OCI-LY7 (cell line): ENCODE measurements around the gene WDR91. TPM values are rescaled to one million over a fixed set of nuclear protein-coding genes. Genes with fewer than 3 reads are reported as not detected.

Experiments used
- BruUV-seq: library from RNA; stranded (reverse); fragments of 400-500 nt; replicated peaks from 2 replicates; lab custom pipeline; 2021; lab: Mats Ljungman, UMichigan
- CTCF ChIA-PET: fragments of 300-600 bp; sonication (Branson Sonifier 250); formaldehyde crosslinking; loops from one replicate; lab custom pipeline; 2022; ENCODE audit warnings: antibody characterized with exemption; ENCODE audit not compliant: unreplicated experiment; lab: Charles Lee
- POLR2A ChIA-PET: fragments of 300-600 bp; sonication (Branson Sonifier 250); formaldehyde crosslinking; loops from one replicate; lab custom pipeline; 2022; ENCODE audit warnings: antibody characterized with exemption; lab: Charles Lee
- DNase-seq: peaks from one replicate; pipeline ENCODE4 v3.0.0-alpha.2; 2015; ENCODE audit warnings: low spot score
- H2AFZ ChIP-seq: fragments of 200-600 bp; sonication (generic), shearing (Covaris generic); 2 replicates; pipeline ENCODE4 v1.6.1; 2014; ENCODE audit warnings: mild to moderate bottlenecking, antibody characterized with exemption, low read length, moderate library complexity
- H3K27ac ChIP-seq: fragments of 200-600 bp; sonication (generic); 2 replicates; pipeline ENCODE4 v1.5.1; 2014; ENCODE audit warnings: mixed run types, low read depth, mild to moderate bottlenecking, moderate library complexity, low read length, inconsistent platforms; ENCODE audit not compliant: poor library complexity, severe bottlenecking
- H3K36me3 ChIP-seq: fragments of 200-600 bp; sonication (generic); 2 replicates; pipeline ENCODE4 v1.6.1; 2014; ENCODE audit warnings: mild to moderate bottlenecking, antibody characterized with exemption, low read length, moderate library complexity, mixed read lengths; ENCODE audit not compliant: insufficient read depth
- H3K4me1 ChIP-seq: fragments of 200-600 bp; sonication (generic); 2 replicates; pipeline ENCODE4 v1.5.1; 2014; ENCODE audit warnings: mild to moderate bottlenecking, low read length; ENCODE audit not compliant: insufficient read depth, poor library complexity, severe bottlenecking
- H3K4me2 ChIP-seq: fragments of 200-600 bp; sonication (generic); 2 replicates; pipeline ENCODE4 v1.6.1; 2014; ENCODE audit warnings: mild to moderate bottlenecking, low read length
- H3K4me3 ChIP-seq: fragments of 200-600 bp; sonication (generic); 2 replicates; pipeline ENCODE4 v1.5.1; 2014; ENCODE audit warnings: mild to moderate bottlenecking, low read depth, low read length; ENCODE audit not compliant: poor library complexity, severe bottlenecking
- H3K79me2 ChIP-seq: fragments of 200-600 bp; sonication (generic); 2 replicates; pipeline ENCODE4 v1.6.1; 2016; ENCODE audit warnings: low read depth, mild to moderate bottlenecking, low read length, moderate library complexity, mixed read lengths; ENCODE audit not compliant: insufficient read depth
- H3K9me2 ChIP-seq: fragments of 200-600 bp; sonication (generic); 2 replicates; pipeline ENCODE4 v1.6.1; 2016; ENCODE audit warnings: mild to moderate bottlenecking, low read length, mixed read lengths; ENCODE audit not compliant: insufficient read depth
- H3K9me3 ChIP-seq: fragments of 200-600 bp; sonication (generic); 2 replicates; pipeline ENCODE4 v1.6.1; 2014; ENCODE audit warnings: mild to moderate bottlenecking, mixed run types, low read length, mixed read lengths
- H4K20me1 ChIP-seq: fragments of 200-600 bp; sonication (generic); 2 replicates; pipeline ENCODE4 v1.6.1; 2014; ENCODE audit warnings: mild to moderate bottlenecking, antibody characterized with exemption, low read length, moderate library complexity, mixed read lengths; ENCODE audit not compliant: insufficient read depth
- EZH2phosphoT487 ChIP-seq: fragments of 200-600 bp; sonication (generic); IDR thresholded peaks from 2 replicates; pipeline ENCODE4 v1.6.1; 2018; ENCODE audit warnings: low read depth, borderline replicate concordance, mild to moderate bottlenecking, mixed run types, antibody characterized with exemption, low read length, moderate library complexity, mixed read lengths
- intact Hi-C: fragments of 100-400 bp; cut with micrococcal nuclease; formaldehyde crosslinking; loops from one replicate; pipeline ENCODE4 v1.10.0; 2022; ENCODE audit not compliant: unreplicated experiment
- total RNA-seq, 2 experiments: library from RNA; depleted of rRNA in 1 of 2; stranded (reverse); fragments of >200 nt in 1 of 2; shearing (Covaris generic) in 1 of 2; gene quantifications; 2 replicates each; pipeline ENCODE4 v1.2.3, GENCODE V29; 2014 to 2022
- TF ChIP-seq, protein P1 (sequence below): fragments of 200-600 bp; sonication (generic); conservative IDR thresholded peaks from 2 replicates; pipeline ENCODE4 v1.5.1; 2014; ENCODE audit warnings: mild to moderate bottlenecking, antibody characterized with exemption, low read length, moderate library complexity, mixed read lengths

The WDR91 gene
- total RNA-seq, 2 experiments from 2014 or later: 13.6 to 17.1 TPM

DNA sequence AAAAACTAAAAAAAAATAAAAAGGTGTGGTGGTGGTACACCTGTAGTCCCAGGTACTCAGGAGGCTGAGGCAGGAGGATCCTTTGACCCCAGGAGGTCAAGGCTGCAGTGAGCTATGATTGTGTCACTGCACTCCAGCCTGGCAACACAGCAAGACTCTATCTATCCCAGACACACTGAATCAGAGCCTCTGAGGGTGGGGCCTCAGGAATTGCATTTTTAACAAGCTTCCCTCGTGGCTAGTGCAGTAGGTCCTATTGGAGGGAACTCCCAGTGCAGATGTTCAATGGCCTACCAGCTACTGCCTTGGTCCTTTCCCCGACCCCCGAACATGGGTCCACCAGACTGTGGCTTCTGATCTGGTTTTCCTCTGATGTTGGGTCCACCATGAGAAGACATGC is 37.2 kb upstream of the WDR91 start:
- Histone ChIP-seq H3K4me1 (no peaks in the 10 kb centered on the region), H3K9me3 (no peaks in the 10 kb centered on the region), H2AFZ (no peak overlapping the region), H3K27ac (no peak overlapping the region), H4K20me1 (no peaks in the 10 kb centered on the region; the same call in 1 of the 2 replicates), H3K4me3 (no peak overlapping the region), H3K4me2 (no peak overlapping the region), H3K9me2 (no peaks in the 10 kb centered on the region), H3K36me3 (no peaks in the 10 kb centered on the region), H3K79me2 (no peaks in the 10 kb centered on the region)
- intact Hi-C loops: no loop called here
- BruUV-seq: no TSS peak
- POLR2A ChIA-PET: interaction anchor here (0.8 kb wide), 1 partner anchor 57 kb away, joined by 3 read pairs; no protein-coding TSS in a partner anchor
- no peak for DNase-seq
- no peak for TF ChIP-seq EZH2phosphoT487
- TF ChIP-seq, protein P1, sequence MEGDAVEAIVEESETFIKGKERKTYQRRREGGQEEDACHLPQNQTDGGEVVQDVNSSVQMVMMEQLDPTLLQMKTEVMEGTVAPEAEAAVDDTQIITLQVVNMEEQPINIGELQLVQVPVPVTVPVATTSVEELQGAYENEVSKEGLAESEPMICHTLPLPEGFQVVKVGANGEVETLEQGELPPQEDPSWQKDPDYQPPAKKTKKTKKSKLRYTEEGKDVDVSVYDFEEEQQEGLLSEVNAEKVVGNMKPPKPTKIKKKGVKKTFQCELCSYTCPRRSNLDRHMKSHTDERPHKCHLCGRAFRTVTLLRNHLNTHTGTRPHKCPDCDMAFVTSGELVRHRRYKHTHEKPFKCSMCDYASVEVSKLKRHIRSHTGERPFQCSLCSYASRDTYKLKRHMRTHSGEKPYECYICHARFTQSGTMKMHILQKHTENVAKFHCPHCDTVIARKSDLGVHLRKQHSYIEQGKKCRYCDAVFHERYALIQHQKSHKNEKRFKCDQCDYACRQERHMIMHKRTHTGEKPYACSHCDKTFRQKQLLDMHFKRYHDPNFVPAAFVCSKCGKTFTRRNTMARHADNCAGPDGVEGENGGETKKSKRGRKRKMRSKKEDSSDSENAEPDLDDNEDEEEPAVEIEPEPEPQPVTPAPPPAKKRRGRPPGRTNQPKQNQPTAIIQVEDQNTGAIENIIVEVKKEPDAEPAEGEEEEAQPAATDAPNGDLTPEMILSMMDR: no peak
- CTCF ChIA-PET: no interaction called here

- no peaks in the 10 kb centered on the region; the same call in 1 of the 2 replicates for H4K20me1 ChIP-seq
- no peak overlapping the region for H3K4me3 ChIP-seq
- no peak overlapping the region for H3K4me2 ChIP-seq
- H3K27ac ChIP-seq: no peak overlapping the region
- no peak overlapping the region for H2AFZ ChIP-seq
- no peaks in the 10 kb centered on the region for H3K4me1 ChIP-seq
- no TSS peak for BruUV-seq
- TF ChIP-seq, protein P1: no peak
- TF ChIP-seq EZH2phosphoT487: no peak
- no peak for DNase-seq
- ChIA-PET POLR2A (interaction anchor here (0.8 kb wide), 1 partner anchor 58 kb away, joined by 3 read pairs; no protein-coding TSS in a partner anchor), CTCF (no interaction called here)
- H3K36me3 ChIP-seq: no peaks in the 10 kb centered on the region
- no peaks in the 10 kb centered on the region for H3K9me3 ChIP-seq
- no peaks in the 10 kb centered on the region for H3K9me2 ChIP-seq
- no peaks in the 10 kb centered on the region for H3K79me2 ChIP-seq
- intact Hi-C loops: no loop called here
Observed at GRCh38 chr7:135247746-135248471, 36.6 kb upstream of the WDR91 start.
